H1 (cell line): ENCODE data around the gene SOCS4. TPM values are rescaled to one million over a fixed set of nuclear protein-coding genes. Genes with fewer than 3 reads are reported as not detected.

Source experiments
- CTCF ChIA-PET: fragments of 300-600 bp; sonication (Branson Sonifier 250); formaldehyde crosslinking; loops from one replicate; lab custom pipeline; 2021; ENCODE audit not compliant: partially characterized antibody; lab: Charles Lee
- POLR2A ChIA-PET: fragments of 300-600 bp; sonication (Branson Sonifier 250); formaldehyde crosslinking; loops from one replicate; lab custom pipeline; 2021; ENCODE audit warnings: inconsistent platforms; ENCODE audit not compliant: partially characterized antibody; lab: Charles Lee
- DNase-seq, 2 experiments: peaks; one replicate each; pipeline versions ENCODE4 v3.0.0 to v3.0.0-alpha.2; 2010 to 2022; ENCODE audit warnings: low spot score in 2 of 2, low read depth in 1 of 2, mixed read lengths in 1 of 2
- FAIRE-seq: peaks from 2 replicates; lab custom pipeline; 2011; peaks lifted over from hg19 to GRCh38; lab: Jason Lieb, UNC
- H2AFZ ChIP-seq: 2 replicates; pipeline ENCODE4 v1.8.1; 2012; ENCODE audit warnings: low read length, inconsistent platforms
- H2AK5ac ChIP-seq: 2 replicates; pipeline ENCODE4 v1.6.1; 2013; ENCODE audit warnings: low read depth, low read length
- H2BK120ac ChIP-seq: replicated peaks from 2 replicates; pipeline ENCODE3; 2013; ENCODE audit warnings: low read depth, low read length, inconsistent platforms
- H2BK12ac ChIP-seq: 2 replicates; pipeline ENCODE4 v1.6.1; 2013; ENCODE audit warnings: low read depth, low read length
- H2BK15ac ChIP-seq: 2 replicates; pipeline ENCODE4 v1.6.1; 2013; ENCODE audit warnings: low read length
- H2BK20ac ChIP-seq: 2 replicates; pipeline ENCODE4 v1.6.1; 2013; ENCODE audit warnings: low read length
- H2BK5ac ChIP-seq: 2 replicates; pipeline ENCODE4 v1.6.1; 2013; ENCODE audit warnings: low read depth, low read length
- H3K14ac ChIP-seq: 2 replicates; pipeline ENCODE4 v1.6.1; 2013; ENCODE audit warnings: inconsistent platforms; ENCODE audit not compliant: insufficient read length
- H3K18ac ChIP-seq: 2 replicates; pipeline ENCODE4 v1.6.1; 2013; ENCODE audit warnings: low read length; ENCODE audit errors: extremely low read depth
- H3K23ac ChIP-seq: 2 replicates; pipeline ENCODE4 v1.6.1; 2013; ENCODE audit warnings: inconsistent platforms; ENCODE audit not compliant: insufficient read length
- H3K23me2 ChIP-seq: 2 replicates; pipeline ENCODE4 v1.6.1; 2013; ENCODE audit warnings: low read depth, low read length
- H3K27ac ChIP-seq: 2 replicates; pipeline ENCODE4 v1.6.1; 2011; ENCODE audit warnings: low read depth, low read length, inconsistent platforms
- H3K27me3 ChIP-seq, 4 experiments: replicated peaks in 1 of 4; 1 replicate in 1 of 4; 2 replicates in 3 of 4; pipeline versions ENCODE4 v1.6.1 to v1.8.1; 2011 to 2013; ENCODE audit warnings: low read length in 3 of 4, mild to moderate bottlenecking in 3 of 4, inconsistent platforms in 2 of 4, mixed read lengths in 2 of 4, moderate library complexity in 1 of 4; ENCODE audit not compliant: control insufficient read depth in 3 of 4, insufficient read depth in 3 of 4; ENCODE audit errors: extremely low read depth in 1 of 4
- H3K36me3 ChIP-seq, 4 experiments: 2 replicates each; pipeline versions ENCODE4 v1.6.1 to v1.8.1; 2011 to 2013; ENCODE audit warnings: mild to moderate bottlenecking in 4 of 4, low read length in 3 of 4, moderate library complexity in 2 of 4, control low read depth in 1 of 4, inconsistent platforms in 1 of 4; ENCODE audit not compliant: insufficient read depth in 4 of 4, control insufficient read depth in 2 of 4
- H3K4ac ChIP-seq: replicated peaks from 2 replicates; pipeline ENCODE3; 2013; ENCODE audit warnings: low read length, low read depth, mixed read lengths, inconsistent platforms; ENCODE audit not compliant: insufficient read length
- H3K4me1 ChIP-seq, 4 experiments: replicated peaks in 1 of 4; 1 replicate in 1 of 4; 2 replicates in 3 of 4; pipeline versions ENCODE4 v1.6.1 to v1.8.1; 2011 to 2013; ENCODE audit warnings: low read length in 3 of 4, inconsistent platforms in 2 of 4, mixed read lengths in 1 of 4; ENCODE audit not compliant: insufficient read depth in 4 of 4, control insufficient read depth in 3 of 4
- H3K4me2 ChIP-seq, 2 experiments: 2 replicates each; pipeline versions ENCODE4 v1.6.1 to v1.8.1; 2011 to 2013; ENCODE audit warnings: low read depth in 2 of 2, low read length in 2 of 2, control low read depth in 1 of 2, inconsistent platforms in 1 of 2, mild to moderate bottlenecking in 1 of 2; ENCODE audit not compliant: insufficient read depth in 1 of 2
- H3K4me3 ChIP-seq, 4 experiments: fragments of 200-600, 300-600 bp in 1 of 4; sonication (generic), shearing (Covaris generic), sonication (Bioruptor Twin) in 1 of 4; 2 replicates each; pipeline versions ENCODE4 v1.5.1 to v1.8.1; 2011 to 2016; ENCODE audit warnings: low read length in 4 of 4, low read depth in 3 of 4, control low read depth in 2 of 4, inconsistent platforms in 2 of 4, mild to moderate bottlenecking in 2 of 4, mixed read lengths in 1 of 4, moderate library complexity in 1 of 4; ENCODE audit not compliant: insufficient read depth in 2 of 4; ENCODE audit errors: extremely low read depth in 1 of 4
- H3K56ac ChIP-seq: replicated peaks from 2 replicates; pipeline ENCODE3; 2013; ENCODE audit warnings: low read depth, mild to moderate bottlenecking, mixed read lengths, low read length, inconsistent platforms; ENCODE audit not compliant: insufficient read length
- H3K79me1 ChIP-seq: 2 replicates; pipeline ENCODE4 v1.6.1; 2013; ENCODE audit warnings: low read depth, low read length, control low read depth
- H3K79me2 ChIP-seq, 2 experiments: 2 replicates each; pipeline versions ENCODE4 v1.6.1 to v1.8.1; 2012 to 2013; ENCODE audit warnings: low read length in 2 of 2, mild to moderate bottlenecking in 2 of 2, inconsistent platforms in 1 of 2; ENCODE audit not compliant: insufficient read depth in 2 of 2, control insufficient read depth in 1 of 2
- H3K9ac ChIP-seq, 4 experiments: replicated peaks in 1 of 4; 1 replicate in 1 of 4; 2 replicates in 3 of 4; pipeline versions ENCODE4 v1.6.1 to v1.8.1; 2011 to 2013; ENCODE audit warnings: low read depth in 3 of 4, low read length in 3 of 4, control low read depth in 2 of 4, mild to moderate bottlenecking in 2 of 4, moderate library complexity in 2 of 4, inconsistent platforms in 1 of 4; ENCODE audit errors: extremely low read depth in 1 of 4
- H3K9me3 ChIP-seq, 2 experiments: 2 replicates each; pipeline versions ENCODE4 v1.6.1 to v1.8.1; 2012 to 2013; ENCODE audit warnings: mild to moderate bottlenecking in 2 of 2, moderate library complexity in 2 of 2, control low read depth in 1 of 2, inconsistent platforms in 1 of 2, low read depth in 1 of 2, low read length in 1 of 2, mixed read lengths in 1 of 2; ENCODE audit not compliant: insufficient read depth in 2 of 2
- H4K20me1 ChIP-seq, 2 experiments: replicated peaks in 1 of 2; 2 replicates each; pipeline versions ENCODE3 to v1.8.1; 2011 to 2013; ENCODE audit warnings: inconsistent platforms in 2 of 2, low read length in 2 of 2, mild to moderate bottlenecking in 1 of 2; ENCODE audit not compliant: insufficient read depth in 2 of 2, control insufficient read depth in 1 of 2
- H4K5ac ChIP-seq: 2 replicates; pipeline ENCODE4 v1.6.1; 2013; ENCODE audit warnings: low read length, low read depth, mixed read lengths, inconsistent platforms; ENCODE audit not compliant: insufficient read length
- H4K8ac ChIP-seq: 2 replicates; pipeline ENCODE4 v1.8.0; 2013; ENCODE audit warnings: mild to moderate bottlenecking, moderate library complexity, low read length, inconsistent platforms; ENCODE audit not compliant: insufficient read depth; ENCODE audit errors: extremely low read depth
- H4K91ac ChIP-seq: replicated peaks from 2 replicates; pipeline ENCODE3; 2013; ENCODE audit warnings: low read length, mixed read lengths, inconsistent platforms; ENCODE audit not compliant: insufficient read length
- BRCA1 ChIP-seq: IDR thresholded peaks from 2 replicates; pipeline ENCODE4 v1.6.1; 2012; ENCODE audit warnings: low read depth, low read length, improper control_type of control experiment
- CBX5 ChIP-seq: fragments of 300-800, 300-1000 bp; sonication (generic); IDR thresholded peaks from 2 replicates; pipeline ENCODE4 v1.7.1; 2016; ENCODE audit warnings: antibody characterized with exemption, low read length, low read depth
- SAP30 ChIP-seq: fragments of 300-600 bp; sonication (generic); IDR thresholded peaks from 2 replicates; pipeline ENCODE4 v1.7.1; 2012; ENCODE audit warnings: low read length, moderate library complexity, mild to moderate bottlenecking, inconsistent platforms; ENCODE audit not compliant: insufficient read depth, insufficient replicate concordance
- SIN3A ChIP-seq, 2 experiments: IDR thresholded peaks in 1 of 2; conservative IDR thresholded peaks in 1 of 2; 2 replicates each; pipeline ENCODE4 v1.6.1; 2011 to 2012; ENCODE audit warnings: low read length in 2 of 2, improper control_type of control experiment in 1 of 2, low read depth in 1 of 2, mild to moderate bottlenecking in 1 of 2
- WGBS, 2 experiments: shearing (Covaris generic) in 1 of 2; methylation state at CpG; one replicate each; pipeline versions ENCODE4 v1.1.6 to v1.1.7; 2013 to 2015; ENCODE audit warnings: low lambda C conversion rate in 2 of 2, mixed read lengths in 2 of 2, inconsistent platforms in 1 of 2, low coverage in 1 of 2, missing lambda C conversion rate in 1 of 2; ENCODE audit not compliant: insufficient replicate concordance in 2 of 2, insufficient coverage in 1 of 2, insufficient read length in 1 of 2; ENCODE audit errors: extremely low coverage in 1 of 2, missing lambda C conversion rate in 1 of 2; 5-methylcytosine and 5-hydroxymethylcytosine counted together
- polyA plus RNA-seq, 7 experiments: library from polyadenylated mRNA; depleted of rRNA in 3 of 7; stranded (reverse) in 5 of 7; unstranded in 2 of 7; fragments of >200 nt in 5 of 7; fragments of 200-250 nt in 2 of 7; gene quantifications; 1 replicate in 5 of 7; 2 replicates in 1 of 7; 4 replicates in 1 of 7; pipeline versions ENCODE4 v1.2.1 to v1.2.3, GENCODE V29; 2011 to 2013; ENCODE audit warnings: missing spikeins in 2 of 7, mixed read lengths in 2 of 7
- total RNA-seq: library from RNA; stranded (reverse); fragmentation: NEBNext Ultra II Directional; extraction: Animal tissue kit (Norgen Biotek cat#: 25700); gene quantifications from 2 replicates; pipeline ENCODE4 v1.2.1, GENCODE V29; 2021

Gene SOCS4
- total and polyA plus RNA-seq, 2 of the 8 experiments (the other 6 are each of a cell fraction or from before 2014, with no cell fraction given), result 5.5 to 31.5 TPM

DNA sequence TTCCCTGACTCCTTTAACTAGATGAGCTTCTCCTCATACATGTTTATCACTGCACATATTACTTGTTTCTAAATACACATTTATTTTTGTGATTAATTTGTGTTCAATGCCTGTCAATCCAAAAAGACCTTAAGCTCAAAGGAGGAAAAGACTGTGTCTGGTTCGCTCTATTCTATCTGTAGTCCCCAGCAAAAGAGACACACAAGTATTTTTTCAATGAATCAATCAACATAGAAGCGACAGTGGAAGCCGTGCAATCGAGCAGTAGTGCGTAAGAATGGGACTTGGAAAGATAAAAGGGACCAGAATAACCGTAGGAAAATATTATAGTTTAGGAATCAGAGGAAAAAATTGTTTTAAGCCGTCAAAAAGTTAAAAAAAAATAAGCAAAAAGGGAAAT lies 1.1 kb upstream of the SOCS4 start:
- Histone ChIP-seq H2BK120ac (no peak overlapping the region), H4K20me1 (no peaks in the 10 kb centered on the region), H3K4me2 (peak overlapping the region; percentile 70 to 97), H3K56ac (peak overlapping the region; percentile 9), H4K91ac (peak overlapping the region; percentile 52), H2BK12ac (no peak overlapping the region), H3K9ac (peak overlapping the region; percentile 95 to 98 (median 97)), H3K79me2 (peaks cover 18 to 86% of the 10 kb centered on the region in 2 experiments; a peak in 3 of 4 replicates), H3K27ac (no peak overlapping the region), H2AK5ac (no peak overlapping the region), H3K23ac (no peak overlapping the region), H3K27me3 (no peaks in the 10 kb centered on the region), H2AFZ (no peak overlapping the region), H3K36me3 (peaks cover 3 to 33% (median 11%) of the 10 kb centered on the region in 4 experiments; a peak in 4 of 8 replicates), H4K5ac (peak overlapping the region; percentile 37), H3K18ac (no peak overlapping the region; the same call in 1 of the 2 replicates), H3K14ac (no peak overlapping the region), H3K9me3 (no peaks in the 10 kb centered on the region), H3K4ac (peak overlapping the region; percentile 27), H3K4me3 (peak overlapping the region; percentile 89 to 96 (median 94)), H3K79me1 (no peaks in the 10 kb centered on the region), H2BK5ac (no peak overlapping the region), H4K8ac (no peak overlapping the region), H2BK20ac (no peak overlapping the region), H2BK15ac (no peak overlapping the region), H3K23me2 (peaks cover 7% of the 10 kb centered on the region), H3K4me1 (peaks cover 0 to 10% (median 1%) of the 10 kb centered on the region in 4 experiments; a peak in 3 of 7 replicates)
- POLR2A ChIA-PET, result interaction anchor here (0.6 to 8.5 kb wide), 12 partner anchors 11 to 341 kb away, joined by 3 to 101 read pairs (median 9); partner anchors contain the start of genes DLGAP5, GCH1 and MAPK1IP1L
- DNase-seq (no peak), FAIRE-seq (no peak)
- TF ChIP-seq SIN3A (conservative IDR thresholded peaks at IDR 0.05 in 1 of 2, IDR thresholded peaks at IDR 0.05 in 1 of 2; ENCODE audit: low read depth in 1 of 2, low read length in 2 of 2) (no peak), CBX5 (no peak), BRCA1 (no peak), SAP30 (no peak)
- WGBS, 2 experiments, result 44% methylated on average over 7 of the region's 7 CpGs; no CpG with 5 or more reads in 1 of the 2 experiments
- CTCF ChIA-PET, result interaction anchor here (1.1 to 2.9 kb wide), 3 partner anchors 10 to 37 kb away, joined by 3 to 22 read pairs (median 3); partner anchors contain the start of gene MAPK1IP1L
